Mononuclear cell (primary cell): ENCODE data around the gene ZNF532. TPM values are rescaled to one million over a fixed set of nuclear protein-coding genes. Genes with fewer than 3 reads are reported as not detected.

Experiments used
- H3K27me3 ChIP-seq: 2 replicates; pipeline ENCODE4 v1.6.0; 2011; ENCODE audit warnings: low read length, control low read depth; ENCODE audit not compliant: insufficient read depth
- H3K4me1 ChIP-seq: 2 replicates; pipeline ENCODE4 v1.5.1; 2011; ENCODE audit warnings: mild to moderate bottlenecking, low read length, control low read depth; ENCODE audit not compliant: insufficient read depth
- H3K4me3 ChIP-seq: 2 replicates; pipeline ENCODE4 v1.5.1; 2011; ENCODE audit warnings: mild to moderate bottlenecking, low read length, moderate library complexity
- H3K9me3 ChIP-seq: 2 replicates; pipeline ENCODE4 v1.5.1; 2011; ENCODE audit warnings: low read depth, mild to moderate bottlenecking, control low read depth, low read length
- total RNA-seq: library from RNA; depleted of rRNA; stranded (reverse); fragments of >200 nt; gene quantifications from one replicate; pipeline ENCODE4 v1.2.3, GENCODE V29; 2012

The ZNF532 gene
- total RNA-seq, 1 donor, result 7.7 TPM

GRCh38 chr18:58951986-58952702 lies 87.5 kb downstream of the ZNF532 start:
- Histone ChIP-seq H3K4me1 (no peaks in the 10 kb centered on the region), H3K27me3 (no peaks in the 10 kb centered on the region), H3K4me3 (no peak overlapping the region), H3K9me3 (no peaks in the 10 kb centered on the region)

DNA sequence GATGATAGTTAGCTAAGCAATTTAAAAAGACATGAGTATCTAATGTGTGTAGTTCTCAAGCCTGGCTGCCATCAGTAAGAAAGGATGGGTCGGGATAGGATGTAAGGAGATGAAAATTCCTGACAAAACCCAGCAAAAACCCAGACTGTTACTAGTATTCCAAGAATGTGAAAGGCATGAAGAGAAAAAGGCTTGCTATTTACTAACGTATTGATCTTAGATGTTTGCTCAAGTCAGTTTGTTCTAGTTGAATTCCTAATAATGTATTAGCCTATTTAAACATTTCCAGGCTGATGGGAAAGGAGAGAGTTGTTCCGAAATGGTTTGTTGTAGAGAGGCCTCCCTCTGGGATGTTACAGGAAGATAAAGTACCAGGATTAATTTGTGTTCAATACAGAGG lies 88.2 kb downstream of the ZNF532 start:
- H3K4me3 ChIP-seq, result no peak overlapping the region
- H3K27me3 ChIP-seq, result no peaks in the 10 kb centered on the region
- H3K9me3 ChIP-seq, result no peaks in the 10 kb centered on the region
- H3K4me1 ChIP-seq, result no peaks in the 10 kb centered on the region

- H3K27me3 ChIP-seq, result no peaks in the 10 kb centered on the region
- no peak overlapping the region for H3K4me3 ChIP-seq
- no peaks in the 10 kb centered on the region for H3K9me3 ChIP-seq
- H3K4me1 ChIP-seq, result no peaks in the 10 kb centered on the region
These were observed 89.0 kb downstream of the ZNF532 start for GRCh38 chr18:58953627-58954026.

DNA sequence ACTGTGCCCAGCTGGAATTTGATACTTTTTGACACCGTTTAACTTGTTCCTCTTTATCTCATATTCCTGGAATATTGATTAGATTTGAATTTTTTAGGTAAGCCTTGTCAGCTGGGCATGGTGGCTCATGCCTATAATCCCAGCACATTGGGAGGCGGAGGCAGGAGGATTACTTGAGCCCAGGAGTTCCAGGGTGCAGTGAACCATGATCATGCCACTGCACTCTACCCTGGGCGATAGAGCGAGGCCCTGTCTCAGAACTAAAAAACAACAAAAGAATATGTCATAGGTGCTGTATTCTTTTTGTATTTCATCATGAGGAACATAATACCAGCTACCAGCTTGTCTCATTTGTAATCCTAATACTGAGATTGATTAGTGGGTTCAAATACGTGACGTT lies 90.3 kb downstream of the ZNF532 start:
- Histone ChIP-seq H3K9me3 (no peaks in the 10 kb centered on the region), H3K27me3 (no peaks in the 10 kb centered on the region), H3K4me3 (no peak overlapping the region), H3K4me1 (no peaks in the 10 kb centered on the region)

- H3K9me3 ChIP-seq, result no peaks in the 10 kb centered on the region
- H3K4me3 ChIP-seq, result no peak overlapping the region
- no peaks in the 10 kb centered on the region for H3K27me3 ChIP-seq
These were observed 91.1 kb downstream of the ZNF532 start for GRCh38 chr18:58955738-58956137.

GRCh38 chr18:58958628-58959027 lies 94.0 kb downstream of the ZNF532 start:
- H3K27me3 ChIP-seq, result no peaks in the 10 kb centered on the region
- H3K4me1 ChIP-seq, result peaks cover 3% of the 10 kb centered on the region
- no peak overlapping the region for H3K4me3 ChIP-seq
- no peaks in the 10 kb centered on the region for H3K9me3 ChIP-seq

More at GRCh38 chr18:58955738-58956137, 91.1 kb downstream of the ZNF532 start:
- no peaks in the 10 kb centered on the region for H3K4me1 ChIP-seq

DNA sequence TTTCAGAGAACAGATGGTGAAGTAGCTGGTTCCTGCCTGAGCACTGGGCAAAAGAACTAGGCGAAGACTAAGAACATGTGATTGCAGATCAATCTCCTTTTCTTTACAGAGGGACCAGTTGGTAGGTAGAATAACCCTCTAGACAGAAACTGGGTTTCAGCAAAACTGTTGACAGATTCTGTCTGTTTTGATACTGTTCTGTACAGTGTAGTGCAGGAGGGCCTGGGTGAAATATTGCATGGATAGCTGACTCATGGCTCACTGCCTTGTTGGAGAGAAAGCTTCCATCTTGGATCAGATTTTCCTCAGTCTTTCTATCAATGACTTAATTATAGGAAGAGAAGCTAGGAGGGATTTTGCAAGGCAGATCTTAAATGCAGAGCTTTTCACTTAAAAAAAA lies 95.8 kb downstream of the ZNF532 start:
- H3K27me3 ChIP-seq, result no peaks in the 10 kb centered on the region
- H3K4me1 ChIP-seq, result peaks cover 3% of the 10 kb centered on the region
- no peak overlapping the region for H3K4me3 ChIP-seq
- no peaks in the 10 kb centered on the region for H3K9me3 ChIP-seq

- Histone ChIP-seq H3K27me3 (no peaks in the 10 kb centered on the region), H3K4me1 (peaks cover 8% of the 10 kb centered on the region), H3K9me3 (no peaks in the 10 kb centered on the region), H3K4me3 (no peak overlapping the region)
These were observed 96.5 kb downstream of the ZNF532 start for GRCh38 chr18:58960946-58961722.

GRCh38 chr18:58962336-58962735 lies 97.7 kb downstream of the ZNF532 start:
- peaks cover 13% of the 10 kb centered on the region for H3K4me1 ChIP-seq
- H3K4me3 ChIP-seq, result no peak overlapping the region
- no peaks in the 10 kb centered on the region for H3K27me3 ChIP-seq
- no peaks in the 10 kb centered on the region for H3K9me3 ChIP-seq

GRCh38 chr18:58965291-58966004 lies 100.8 kb downstream of the ZNF532 start:
- H3K4me3 ChIP-seq, result no peak overlapping the region
- peaks cover 17% of the 10 kb centered on the region for H3K4me1 ChIP-seq
- no peaks in the 10 kb centered on the region for H3K27me3 ChIP-seq
- H3K9me3 ChIP-seq, result no peaks in the 10 kb centered on the region

GRCh38 chr18:58966005-58966677 lies 101.5 kb downstream of the ZNF532 start:
- Histone ChIP-seq H3K4me3 (no peak overlapping the region), H3K27me3 (no peaks in the 10 kb centered on the region), H3K9me3 (no peaks in the 10 kb centered on the region), H3K4me1 (peaks cover 17% of the 10 kb centered on the region)

- Histone ChIP-seq H3K4me3 (no peak overlapping the region), H3K27me3 (no peaks in the 10 kb centered on the region), H3K4me1 (peaks cover 17% of the 10 kb centered on the region), H3K9me3 (no peaks in the 10 kb centered on the region)
These were observed 102.0 kb downstream of the ZNF532 start for GRCh38 chr18:58966704-58967103.

- Histone ChIP-seq H3K4me3 (no peak overlapping the region), H3K4me1 (peaks cover 17% of the 10 kb centered on the region), H3K9me3 (no peaks in the 10 kb centered on the region), H3K27me3 (no peaks in the 10 kb centered on the region)
These were observed 103.1 kb downstream of the ZNF532 start for GRCh38 chr18:58967751-58968254.

DNA sequence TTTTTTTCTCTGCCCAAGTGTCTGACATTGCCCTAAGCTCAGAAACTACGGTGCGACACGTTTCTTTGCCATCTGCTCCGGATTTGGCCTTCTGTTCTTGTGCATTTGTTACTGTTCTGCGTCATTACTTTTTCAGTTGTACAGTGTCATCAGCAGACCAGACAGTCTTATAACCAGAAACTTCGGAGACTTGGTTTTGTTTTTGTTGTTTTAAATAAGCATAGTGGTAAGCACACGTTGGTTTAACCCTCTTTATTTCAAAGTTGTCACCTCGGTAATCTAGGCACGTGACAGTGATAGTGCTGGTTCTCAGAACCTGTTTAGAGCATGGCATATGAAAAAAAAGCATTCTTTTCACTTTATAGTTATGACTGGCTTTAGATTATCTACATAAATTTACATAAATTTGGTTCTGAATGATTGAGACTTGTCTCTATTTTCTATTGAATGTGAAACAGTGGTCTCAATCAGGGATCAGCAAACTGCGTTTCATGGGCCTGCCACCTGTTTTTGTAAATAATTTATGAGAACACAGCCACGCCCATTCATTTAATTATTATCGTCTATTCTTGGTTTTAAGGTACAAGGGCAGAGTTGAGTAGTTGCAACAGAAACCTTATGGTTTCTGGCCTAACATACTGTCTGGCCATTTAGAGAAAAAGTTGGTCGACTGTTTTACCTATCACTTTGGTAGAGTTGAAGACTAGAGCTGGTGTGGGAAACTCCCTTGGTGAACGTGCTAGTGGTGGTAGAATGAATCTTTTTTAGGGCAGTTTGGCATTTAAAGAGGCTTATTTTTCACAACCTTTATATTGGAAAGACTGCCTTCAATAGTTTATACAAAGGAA lies 106.5 kb downstream of the ZNF532 start:
- Histone ChIP-seq H3K27me3 (no peaks in the 10 kb centered on the region), H3K4me1 (peaks cover 14% of the 10 kb centered on the region), H3K9me3 (no peaks in the 10 kb centered on the region), H3K4me3 (no peak overlapping the region)
